K562 (cell line): Measurements from ENCODE around the gene GRAMD2A.

Source experiments
- ETS2 ChIP-seq: IDR thresholded peaks from 2 replicates; pipeline ENCODE4 v1.6.1; 2016; ENCODE audit warnings: borderline replicate concordance, missing genetic modification characterization, mild to moderate bottlenecking, moderate library complexity, missing compliant biosample characterization; ENCODE audit not compliant: poor library complexity, severe bottlenecking
- JUND ChIP-seq, 2 experiments: IDR thresholded peaks; 2 replicates in 1 of 2; 3 replicates in 1 of 2; pipeline ENCODE4 v1.6.1; 2011; ENCODE audit warnings: borderline replicate concordance in 2 of 2, low read depth in 2 of 2, low read length in 2 of 2, improper control_type of control experiment in 1 of 2, missing biosample characterization in 1 of 2, missing genetic modification characterization in 1 of 2, missing genetic modification reagents in 1 of 2
- REST ChIP-seq, 2 experiments: fragments of 450-650 bp; formaldehyde crosslinking in 1 of 2; IDR thresholded peaks; 2 replicates each; pipeline versions ENCODE4 v1.4.0 to v1.6.1; 2014 to 2020; ENCODE audit warnings: mild to moderate bottlenecking in 2 of 2, borderline replicate concordance in 1 of 2, low read depth in 1 of 2
- ZBTB5 ChIP-seq: fragments of 450-650 bp; IDR thresholded peaks from 2 replicates; pipeline ENCODE4 v1.6.1; 2017; ENCODE audit warnings: antibody characterized with exemption
- ZFP30 ChIP-seq: fragments of 250-450 bp; sonication (Bioruptor Pico); IDR thresholded peaks from 2 replicates; pipeline ENCODE4 v1.8.0; 2022; ENCODE audit warnings: moderate library complexity, mild to moderate bottlenecking, inconsistent platforms, borderline replicate concordance
- TF ChIP-seq, protein P1 (sequence below), 3 experiments: IDR thresholded peaks in 2 of 3; conservative IDR thresholded peaks in 1 of 3; 2 replicates each; pipeline ENCODE4 v1.5.1; 2011 to 2012; ENCODE audit warnings: low read length in 3 of 3, mild to moderate bottlenecking in 3 of 3, control low read depth in 2 of 3, improper control_type of control experiment in 1 of 3, inconsistent platforms in 1 of 3, low read depth in 1 of 3, mixed read lengths in 1 of 3, moderate library complexity in 1 of 3; ENCODE audit not compliant: insufficient read depth in 2 of 3

- TF ChIP-seq ETS2 = no peak
- no peak for TF ChIP-seq ZFP30 (CRISPR knock-in tag)
- no peak for TF ChIP-seq ZBTB5
- TF ChIP-seq, protein P1, sequence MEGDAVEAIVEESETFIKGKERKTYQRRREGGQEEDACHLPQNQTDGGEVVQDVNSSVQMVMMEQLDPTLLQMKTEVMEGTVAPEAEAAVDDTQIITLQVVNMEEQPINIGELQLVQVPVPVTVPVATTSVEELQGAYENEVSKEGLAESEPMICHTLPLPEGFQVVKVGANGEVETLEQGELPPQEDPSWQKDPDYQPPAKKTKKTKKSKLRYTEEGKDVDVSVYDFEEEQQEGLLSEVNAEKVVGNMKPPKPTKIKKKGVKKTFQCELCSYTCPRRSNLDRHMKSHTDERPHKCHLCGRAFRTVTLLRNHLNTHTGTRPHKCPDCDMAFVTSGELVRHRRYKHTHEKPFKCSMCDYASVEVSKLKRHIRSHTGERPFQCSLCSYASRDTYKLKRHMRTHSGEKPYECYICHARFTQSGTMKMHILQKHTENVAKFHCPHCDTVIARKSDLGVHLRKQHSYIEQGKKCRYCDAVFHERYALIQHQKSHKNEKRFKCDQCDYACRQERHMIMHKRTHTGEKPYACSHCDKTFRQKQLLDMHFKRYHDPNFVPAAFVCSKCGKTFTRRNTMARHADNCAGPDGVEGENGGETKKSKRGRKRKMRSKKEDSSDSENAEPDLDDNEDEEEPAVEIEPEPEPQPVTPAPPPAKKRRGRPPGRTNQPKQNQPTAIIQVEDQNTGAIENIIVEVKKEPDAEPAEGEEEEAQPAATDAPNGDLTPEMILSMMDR (IDR thresholded peaks at IDR 0.05 in 2 of 3, conservative IDR thresholded peaks at IDR 0.05 in 1 of 3; ENCODE audit: insufficient read depth in 2 of 3, low read depth in 1 of 3, low read length in 3 of 3) = no peak
- no peak for TF ChIP-seq JUND (IDR thresholded peaks at IDR 0.05; ENCODE audit: borderline replicate concordance, low read depth, low read length)
- TF ChIP-seq JUND (tag; IDR thresholded peaks at IDR 0.05; ENCODE audit: borderline replicate concordance, low read depth, low read length) = no peak
- no peak for TF ChIP-seq REST (IDR thresholded peaks at IDR 0.05; ENCODE audit: borderline replicate concordance)
- no peak for TF ChIP-seq REST (CRISPR knock-in tag; IDR thresholded peaks at IDR 0.05; ENCODE audit: low read depth)
Measured at GRCh38 chr15:72173401-72173800, 24.2 kb downstream of the GRAMD2A start.
